Natural killer cell (primary cell): ENCODE results near the gene LDB2. TPM values are rescaled to one million over a fixed set of nuclear protein-coding genes. Genes with fewer than 3 reads are reported as not detected.

Source experiments
- ATAC-seq, 3 donors: fragments of 150-1000 bp in 2 of 3; fragments of 200-7000 bp in 1 of 3; cut with Tn5 transposase; 1 replicate in 1 of 3; 2 replicates in 2 of 3; pipeline ENCODE4 v1.10.0; 2021; ENCODE audit warnings: mild to moderate bottlenecking in 2 of 3, moderate library complexity in 2 of 3
- DNase-seq, 2 donors: peaks; one replicate each; pipeline versions ENCODE4 v3.0.0 to v3.0.0-alpha.2; 2013 to 2021; ENCODE audit warnings: mixed read lengths in 1 of 2
- H3K27ac ChIP-seq: one replicate; pipeline ENCODE4 v1.5.1; 2013; ENCODE audit warnings: mild to moderate bottlenecking, low read length
- H3K27me3 ChIP-seq: one replicate; pipeline ENCODE4 v1.6.1; 2013; ENCODE audit warnings: low read length; ENCODE audit not compliant: control insufficient read depth, insufficient read depth
- H3K36me3 ChIP-seq: one replicate; pipeline ENCODE4 v1.6.1; 2013; ENCODE audit warnings: low read length; ENCODE audit not compliant: control insufficient read depth, insufficient read depth
- H3K4me1 ChIP-seq: one replicate; pipeline ENCODE4 v1.6.1; 2013; ENCODE audit warnings: low read length; ENCODE audit not compliant: control insufficient read depth, insufficient read depth
- H3K4me3 ChIP-seq: one replicate; pipeline ENCODE4 v1.5.1; 2013; ENCODE audit warnings: low read length
- H3K9me3 ChIP-seq: one replicate; pipeline ENCODE4 v1.6.1; 2013; ENCODE audit warnings: low read length; ENCODE audit not compliant: control insufficient read depth, insufficient read depth
- H3K27ac Mint-ChIP-seq, 2 donors: one replicate each; pipeline ENCODE4 v1.8.0; 2022; ENCODE audit warnings: mild to moderate bottlenecking in 2 of 2, mixed read lengths in 2 of 2, moderate library complexity in 1 of 2
- H3K27me3 Mint-ChIP-seq, 2 donors: one replicate each; pipeline ENCODE4 v1.8.0; 2022; ENCODE audit warnings: low read depth in 2 of 2, mixed read lengths in 2 of 2
- H3K36me3 Mint-ChIP-seq: one replicate; pipeline ENCODE4 v1.8.0; 2022; ENCODE audit warnings: mixed read lengths
- H3K4me1 Mint-ChIP-seq, 2 donors: one replicate each; pipeline ENCODE4 v1.8.0; 2022; ENCODE audit warnings: mixed read lengths in 2 of 2
- H3K4me3 Mint-ChIP-seq: one replicate; pipeline ENCODE4 v1.8.0; 2022; ENCODE audit warnings: mild to moderate bottlenecking, moderate library complexity, mixed read lengths
- H3K9me3 Mint-ChIP-seq, 2 donors: one replicate each; pipeline ENCODE4 v1.8.0; 2022; ENCODE audit warnings: mixed read lengths in 2 of 2
- CTCF ChIP-seq: fragments of 200-600 bp; IDR thresholded peaks from one replicate; pipeline ENCODE4 v1.8.0; 2022; ENCODE audit warnings: antibody characterized with exemption
- WGBS: methylation state at CpG from one replicate; pipeline ENCODE4 v1.1.7; 2013; ENCODE audit warnings: missing lambda C conversion rate; ENCODE audit not compliant: insufficient coverage; 5-methylcytosine and 5-hydroxymethylcytosine counted together
- intact Hi-C: fragments of 100-400 bp; cut with micrococcal nuclease; formaldehyde crosslinking; loops from one replicate; pipeline ENCODE4 v1.14.2; 2022
- total RNA-seq, 4 donors: library from RNA; stranded (reverse); fragments of 120-200 nt in 1 of 4; gene quantifications; one replicate each; pipeline versions ENCODE4 v1.2.3 to v1.2.4, GENCODE V29; 2013 to 2022

The LDB2 gene
- total RNA-seq, 3 donors from 2014 or later (not counting 1 experiment from before 2014, with no cell fraction given), result 8.2 to 14.2 (median 13.6) TPM

GRCh38 chr4:16672421-16672820 lies 226.0 kb downstream of the LDB2 start:
- H3K27ac Mint-ChIP-seq, result no peak overlapping the region
- Histone ChIP-seq H3K9me3 (no peaks in the 10 kb centered on the region), H3K36me3 (no peaks in the 10 kb centered on the region), H3K27ac (no peak overlapping the region), H3K4me1 (no peaks in the 10 kb centered on the region), H3K4me3 (no peak overlapping the region), H3K27me3 (no peaks in the 10 kb centered on the region)
- no peaks in the 10 kb centered on the region for H3K36me3 Mint-ChIP-seq
- no peak overlapping the region for H3K4me3 Mint-ChIP-seq
- intact Hi-C loops, result no loop called here
- no peaks in the 10 kb centered on the region for H3K27me3 Mint-ChIP-seq
- WGBS, result 89% methylated on average over 2 of the region's 2 CpGs
- DNase-seq, result no peak
- no peaks in the 10 kb centered on the region for H3K4me1 Mint-ChIP-seq
- no peak for TF ChIP-seq CTCF
- H3K9me3 Mint-ChIP-seq, result no peaks in the 10 kb centered on the region
- no peak for ATAC-seq

- no peaks in the 10 kb centered on the region for H3K27me3 Mint-ChIP-seq
- Histone ChIP-seq H3K36me3 (no peaks in the 10 kb centered on the region), H3K27me3 (no peaks in the 10 kb centered on the region), H3K9me3 (no peaks in the 10 kb centered on the region), H3K27ac (no peak overlapping the region), H3K4me3 (no peak overlapping the region), H3K4me1 (no peaks in the 10 kb centered on the region)
- no peaks in the 10 kb centered on the region for H3K36me3 Mint-ChIP-seq
- WGBS, result 89% methylated on average over 2 of the region's 2 CpGs
- ATAC-seq, result no peak
- TF ChIP-seq CTCF, result no peak
- intact Hi-C loops, result no loop called here
- no peaks in the 10 kb centered on the region for H3K4me1 Mint-ChIP-seq
- no peaks in the 10 kb centered on the region for H3K9me3 Mint-ChIP-seq
- DNase-seq, result no peak
- no peak overlapping the region for H3K27ac Mint-ChIP-seq
- H3K4me3 Mint-ChIP-seq, result no peak overlapping the region
These were observed 226.7 kb downstream of the LDB2 start for GRCh38 chr4:16671741-16672140.

GRCh38 chr4:16670727-16671126 lies 227.7 kb downstream of the LDB2 start:
- H3K36me3 ChIP-seq, result no peaks in the 10 kb centered on the region
- H3K4me3 ChIP-seq, result no peak overlapping the region
- Mint-ChIP-seq H3K27me3 (no peaks in the 10 kb centered on the region), H3K9me3 (no peaks in the 10 kb centered on the region), H3K36me3 (no peaks in the 10 kb centered on the region), H3K4me3 (no peak overlapping the region), H3K27ac (no peak overlapping the region), H3K4me1 (no peaks in the 10 kb centered on the region)
- no peak for TF ChIP-seq CTCF
- H3K9me3 ChIP-seq, result no peaks in the 10 kb centered on the region
- H3K27me3 ChIP-seq, result no peaks in the 10 kb centered on the region
- H3K4me1 ChIP-seq, result no peaks in the 10 kb centered on the region
- no peak for ATAC-seq
- intact Hi-C loops, result no loop called here
- WGBS, result 88% methylated on average over 1 of the region's 1 CpG
- no peak for DNase-seq
- no peak overlapping the region for H3K27ac ChIP-seq

- no peak for TF ChIP-seq CTCF
- Histone ChIP-seq H3K36me3 (no peaks in the 10 kb centered on the region), H3K27ac (no peak overlapping the region), H3K4me1 (no peaks in the 10 kb centered on the region), H3K27me3 (no peaks in the 10 kb centered on the region), H3K9me3 (no peaks in the 10 kb centered on the region), H3K4me3 (no peak overlapping the region)
- H3K4me3 Mint-ChIP-seq, result no peak overlapping the region
- ATAC-seq, result no peak
- intact Hi-C loops, result no loop called here
- no peak overlapping the region for H3K27ac Mint-ChIP-seq
- DNase-seq, result no peak
- no peaks in the 10 kb centered on the region for H3K36me3 Mint-ChIP-seq
- H3K4me1 Mint-ChIP-seq, result no peaks in the 10 kb centered on the region
- H3K9me3 Mint-ChIP-seq, result no peaks in the 10 kb centered on the region
- H3K27me3 Mint-ChIP-seq, result no peaks in the 10 kb centered on the region
These were observed 229.4 kb downstream of the LDB2 start for GRCh38 chr4:16669036-16669435.
